ENCODE measurements around the gene ELF2. TPM values are rescaled to one million over a fixed set of nuclear protein-coding genes. Genes with fewer than 3 reads are reported as not detected.
"Not testable (repeated sequence)": the region's sequence is repeated elsewhere in the genome, so short reads cannot be mapped to it uniquely, and the experiment has no call there.

The ELF2 gene
- total RNA-seq, 1 donor from 2014 or later: 14.3 TPM

DNA sequence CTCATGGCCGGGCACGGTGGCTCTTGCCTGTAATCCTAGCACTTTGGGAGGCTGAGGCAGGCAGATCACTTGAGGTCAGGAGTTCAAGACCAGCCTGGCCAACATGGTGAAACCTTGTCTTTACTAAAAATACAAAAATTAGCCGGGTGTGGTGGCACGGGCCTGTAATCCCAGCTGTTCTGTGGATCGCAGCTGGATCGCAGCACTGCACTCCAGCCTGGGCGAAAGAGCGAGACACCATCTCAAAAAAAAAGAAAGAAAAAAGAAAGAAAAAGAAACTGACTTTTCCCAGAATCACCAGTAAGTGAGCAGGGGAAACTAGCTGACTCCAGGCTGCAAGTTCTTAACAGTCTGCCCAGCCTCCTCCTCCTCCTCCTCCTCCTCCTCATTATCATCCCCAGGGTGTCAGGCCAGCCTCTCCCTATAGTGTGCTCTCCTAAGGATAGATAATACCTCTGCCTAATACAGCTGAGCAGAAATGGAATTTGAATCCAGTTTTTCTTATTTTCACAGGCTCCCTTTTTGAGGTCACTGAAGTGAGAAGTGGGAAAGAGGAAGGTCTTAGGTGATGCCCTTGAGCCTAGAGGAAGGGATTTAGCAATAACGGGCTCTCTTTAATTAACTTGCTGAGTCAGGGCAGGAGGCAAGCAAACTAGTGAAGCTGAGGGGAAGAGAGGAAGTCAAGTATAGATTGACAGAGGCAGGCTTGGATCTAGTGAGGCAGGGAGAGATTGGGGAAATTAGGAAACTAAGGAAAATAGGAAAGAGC is 11.8 kb upstream of the ELF2 start:
- DNase-seq (ENCODE audit: low spot score) (no peak), ATAC-seq (peak; percentile 60)

- no peak for DNase-seq (ENCODE audit: low spot score)
- peak; percentile 79 for ATAC-seq
Observed at GRCh38 chr4:139184129-139184528, 7.1 kb upstream of the ELF2 start.

- peak; percentile 80 for ATAC-seq
- peak; percentile 97 for DNase-seq (ENCODE audit: low spot score)
Observed at GRCh38 chr4:139177869-139178619, 1.0 kb upstream of the ELF2 start.

GRCh38 chr4:139176302-139177048 is 543 bp downstream of the ELF2 start:
- ATAC-seq (peak; percentile 68), DNase-seq (ENCODE audit: low spot score) (peak; percentile 88)

DNA sequence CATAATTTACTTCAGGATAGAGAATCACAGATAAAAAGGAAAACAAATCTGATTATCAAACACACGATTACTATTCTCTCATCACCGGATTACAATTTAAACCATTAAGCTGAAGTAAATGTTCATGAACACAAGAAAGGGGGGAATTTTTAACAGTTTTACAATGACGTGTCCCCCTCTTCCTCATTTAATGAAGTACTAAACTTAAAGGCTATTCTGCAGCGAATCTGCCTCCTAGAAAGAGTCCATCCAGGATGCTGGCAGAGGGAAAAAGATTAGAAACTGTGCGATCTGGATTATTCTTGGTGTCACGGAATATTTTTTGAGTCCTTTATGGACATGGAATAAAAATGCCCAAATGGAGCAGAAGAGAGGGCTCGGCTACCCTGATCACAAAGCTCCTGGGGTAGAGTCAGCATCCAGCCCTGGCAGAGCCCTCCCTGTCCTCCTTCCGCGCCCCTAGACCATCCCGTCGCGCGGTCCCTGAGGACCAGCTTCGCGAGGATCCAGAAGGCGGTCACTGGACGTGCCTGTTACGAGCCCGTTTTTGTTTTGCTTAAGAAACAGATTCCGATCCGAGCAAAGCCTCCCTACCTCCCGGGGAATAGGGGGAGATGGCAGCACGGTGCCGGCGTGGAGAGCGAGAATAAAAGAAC is 1.2 kb downstream of the ELF2 start:
- no peak for DNase-seq (ENCODE audit: low spot score)
- ATAC-seq: peak; percentile 0

DNA sequence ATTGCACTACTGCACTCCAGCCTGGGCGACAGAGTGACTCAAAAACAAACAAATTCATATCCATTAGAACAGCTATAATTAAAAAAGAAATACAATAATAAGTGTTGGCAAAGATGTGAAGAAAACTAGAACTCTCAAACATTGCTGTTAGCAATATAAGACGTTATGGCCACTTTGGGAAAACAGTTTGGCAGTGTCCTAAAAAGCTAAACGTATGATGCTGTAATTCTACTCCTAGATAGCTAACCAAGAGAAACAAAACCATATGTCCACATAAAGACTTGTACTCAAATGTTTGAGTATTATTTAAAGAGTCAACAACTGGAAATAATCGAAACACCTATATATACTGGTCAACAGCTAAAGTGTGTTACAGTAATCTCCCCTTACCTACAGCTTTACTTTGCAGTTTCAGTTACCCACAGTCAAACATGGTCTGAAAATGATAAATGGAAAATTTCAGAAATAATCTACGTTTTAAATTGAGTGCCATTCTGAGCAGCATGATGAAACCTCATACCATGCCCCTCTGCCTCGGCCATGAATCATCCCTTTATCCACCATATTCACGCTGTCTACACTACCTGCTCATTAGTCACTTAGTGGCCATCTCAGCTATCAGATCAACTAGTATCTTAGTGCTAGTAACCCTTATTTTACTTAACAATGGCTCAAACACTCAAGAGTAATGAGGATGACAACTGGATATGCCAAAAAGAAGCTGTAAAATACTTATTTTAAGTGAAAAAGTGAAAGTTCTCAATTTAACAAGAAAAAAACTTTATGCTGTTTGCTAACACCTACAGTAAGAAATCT is 4.9 kb downstream of the ELF2 start:
- ATAC-seq: no peak
- DNase-seq (ENCODE audit: low spot score): no peak

DNA sequence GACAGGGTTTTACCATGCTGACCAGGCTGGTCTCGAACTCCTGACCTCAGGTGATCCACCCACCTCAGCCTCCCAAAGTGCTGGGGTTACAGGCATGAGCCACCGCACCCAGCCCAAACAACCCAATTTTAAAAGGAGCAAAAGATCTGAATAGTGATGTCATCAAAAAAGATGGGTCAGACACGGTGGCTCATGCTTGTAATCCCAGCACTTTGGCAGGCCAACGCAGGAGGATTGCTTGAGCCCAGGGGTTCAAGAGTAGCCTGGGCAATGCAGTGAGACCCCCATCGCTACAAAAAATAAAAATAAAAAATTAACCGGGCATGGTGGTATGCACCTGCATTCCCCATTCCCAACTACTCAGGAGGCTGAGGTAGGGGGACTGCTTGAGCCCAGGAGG is 6.1 kb downstream of the ELF2 start:
- DNase-seq (ENCODE audit: low spot score): no peak
- ATAC-seq: no peak

DNA sequence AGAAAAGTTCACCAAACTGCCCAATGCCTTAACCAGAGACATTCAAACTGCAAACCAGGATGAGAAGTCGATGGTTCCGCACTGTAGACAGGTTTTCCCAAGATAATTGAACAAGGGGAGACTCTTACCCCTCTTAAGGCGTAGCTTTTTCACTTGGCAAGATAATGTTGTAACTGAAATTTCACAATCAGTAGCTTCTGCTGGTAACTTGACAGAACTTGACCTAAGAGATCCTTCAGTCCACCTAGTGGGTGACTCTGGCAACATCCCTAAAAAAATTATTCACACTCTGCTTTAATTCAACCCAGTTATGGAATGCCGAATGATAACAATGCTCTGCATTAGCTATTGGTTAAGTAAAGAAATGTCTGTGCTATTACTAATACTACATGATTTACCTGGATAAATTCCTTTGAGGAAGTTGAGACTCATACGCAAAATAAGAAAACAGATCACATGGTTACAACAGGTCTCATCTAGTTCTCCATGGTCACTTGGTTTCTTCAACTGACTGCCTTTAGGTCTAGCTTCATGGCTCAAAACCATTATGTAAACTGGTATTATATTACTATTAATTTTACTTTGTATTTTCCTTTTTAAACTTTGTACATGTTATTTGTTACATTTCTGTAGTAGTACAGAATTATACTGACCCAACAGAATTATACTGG is 9.1 kb downstream of the ELF2 start:
- ATAC-seq (peak; percentile 87), DNase-seq (ENCODE audit: low spot score) (no peak)

GRCh38 chr4:139164731-139165130 is 12.3 kb downstream of the ELF2 start:
- DNase-seq (ENCODE audit: low spot score) (no peak), ATAC-seq (no peak)

DNA sequence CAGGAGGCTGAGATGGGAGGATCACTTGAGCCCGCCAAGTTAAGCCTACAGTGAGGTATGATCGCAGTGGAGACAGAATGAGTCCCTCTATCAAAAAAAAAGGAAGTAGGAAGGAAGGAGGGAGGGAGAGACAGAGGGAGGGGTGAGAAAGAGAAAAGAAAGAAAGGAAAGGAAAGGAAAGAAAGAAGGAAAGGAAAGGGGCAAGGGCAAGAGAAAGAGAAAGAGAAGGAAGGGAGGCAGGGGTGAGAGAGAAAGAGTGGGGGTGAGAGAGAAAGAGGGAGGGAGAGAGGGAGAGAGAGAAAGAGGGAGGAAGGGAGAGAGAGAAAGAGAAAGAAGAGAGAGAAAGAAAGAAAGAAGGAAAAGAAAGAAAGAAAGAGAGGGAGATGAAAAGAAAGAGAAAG is 13.2 kb downstream of the ELF2 start:
- DNase-seq (ENCODE audit: low spot score) (no peak), ATAC-seq (no peak)

DNA sequence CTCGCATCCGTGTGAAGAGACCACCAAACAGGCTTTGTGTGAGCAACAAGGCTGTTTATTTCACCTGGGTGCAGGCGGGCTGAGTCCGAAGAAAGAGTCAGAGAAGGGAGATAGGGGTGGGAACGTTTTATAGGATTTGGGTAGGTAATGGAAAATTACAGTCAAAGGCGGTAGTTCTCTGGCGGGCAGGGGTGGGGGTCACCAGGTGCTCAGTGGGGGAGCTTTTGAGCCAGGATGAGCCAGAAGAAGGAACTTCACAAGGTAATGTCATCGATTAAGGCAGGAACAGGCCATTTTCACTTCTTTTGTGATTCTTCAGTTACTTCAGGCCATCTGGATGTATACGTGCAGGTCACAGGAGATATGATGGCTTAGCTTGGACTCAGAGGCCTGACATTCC is 19.0 kb downstream of the ELF2 start:
- not testable (repeated sequence) for DNase-seq (ENCODE audit: low spot score); ATAC-seq

- ATAC-seq (no peak), DNase-seq (ENCODE audit: low spot score) (no peak)
Observed at GRCh38 chr4:139154952-139155557, 22.0 kb downstream of the ELF2 start.

DNA sequence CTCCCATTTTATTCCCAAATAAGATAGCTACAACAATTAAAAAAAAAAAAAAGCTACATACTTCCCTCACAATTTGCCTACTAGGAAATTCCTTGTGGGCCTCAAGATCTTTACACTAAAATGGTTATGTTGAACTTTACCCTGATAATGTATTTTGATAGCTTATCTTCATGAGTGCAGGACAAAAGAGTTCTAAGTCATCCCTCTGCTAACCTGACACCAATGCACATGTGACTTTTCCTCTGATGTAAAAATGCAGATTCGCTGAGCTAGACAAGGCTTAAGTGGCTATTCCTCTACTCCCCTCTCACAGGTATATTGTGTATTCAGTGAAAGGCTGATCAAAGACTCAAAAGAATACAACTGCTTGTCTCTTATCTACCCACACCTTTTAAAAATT is 22.5 kb downstream of the ELF2 start:
- no peak for ATAC-seq
- DNase-seq (ENCODE audit: low spot score): no peak

GRCh38 chr4:139154134-139154421 is 22.9 kb downstream of the ELF2 start:
- no peak for DNase-seq (ENCODE audit: low spot score)

GRCh38 chr4:139153411-139154133 is 23.4 kb downstream of the ELF2 start:
- ATAC-seq: no peak
- DNase-seq (ENCODE audit: low spot score): no peak

More at GRCh38 chr4:139154134-139154421, 22.9 kb downstream of the ELF2 start:
- ATAC-seq: no peak

DNA sequence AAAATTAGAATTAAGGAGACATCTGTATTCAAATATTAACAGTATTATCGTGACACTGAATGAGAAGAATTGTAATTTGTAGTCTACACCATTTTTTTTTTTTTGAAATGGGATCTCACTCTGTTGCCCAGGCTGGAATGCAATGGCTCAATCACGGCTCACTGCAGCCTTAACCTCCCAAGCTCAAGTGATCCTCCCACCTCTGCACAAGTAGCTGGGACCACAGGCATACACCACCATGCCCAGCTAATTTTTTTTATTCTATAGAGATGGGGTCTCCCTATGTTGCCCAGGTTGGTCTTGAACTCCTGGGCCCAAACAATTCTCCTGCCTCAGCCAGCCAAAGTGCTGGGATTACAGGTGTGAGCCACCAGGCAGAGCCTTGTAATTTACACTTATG is 24.8 kb downstream of the ELF2 start:
- DNase-seq (ENCODE audit: low spot score): no peak
- ATAC-seq: no peak

- DNase-seq (ENCODE audit: low spot score) (no peak), ATAC-seq (no peak)
Observed at GRCh38 chr4:139146926-139147629, 29.9 kb downstream of the ELF2 start.

DNA sequence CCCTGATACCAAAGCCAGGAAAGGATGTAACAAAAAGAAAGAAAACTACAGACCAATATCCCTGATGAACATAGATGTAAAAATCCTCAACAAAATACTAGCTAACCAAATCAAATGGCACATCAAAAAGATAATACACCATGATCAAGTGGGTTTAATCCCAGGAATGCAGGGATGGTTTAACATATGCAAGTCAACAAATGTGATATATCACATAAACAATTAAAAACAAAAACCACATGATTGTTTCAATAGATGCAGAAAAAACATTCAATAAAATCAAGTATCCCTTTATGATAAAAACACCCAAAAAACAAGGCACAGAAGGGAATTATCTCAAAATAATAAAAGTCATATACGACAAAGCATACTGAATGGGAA is 31.5 kb downstream of the ELF2 start:
- ATAC-seq (no peak), DNase-seq (ENCODE audit: low spot score) (no peak)
